Caco-2 (cell line): ENCODE results near the gene INPP5D. TPM values are rescaled to one million over a fixed set of nuclear protein-coding genes. Genes with fewer than 3 reads are reported as not detected.

Experiments
- BruUV-seq: library from RNA; stranded (reverse); fragments of 400-500 nt; replicated peaks from 2 replicates; lab custom pipeline; 2021; lab: Mats Ljungman, UMichigan
- CTCF ChIA-PET: fragments of 300-600 bp; sonication (Branson Sonifier 250); formaldehyde crosslinking; loops from one replicate; lab custom pipeline; 2022; ENCODE audit warnings: antibody characterized with exemption; lab: Charles Lee
- POLR2A ChIA-PET: fragments of 300-600 bp; sonication (Branson Sonifier 250); formaldehyde crosslinking; loops from one replicate; lab custom pipeline; 2022; ENCODE audit warnings: antibody characterized with exemption; lab: Charles Lee
- DNase-seq, 2 experiments: peaks; one replicate each; pipeline versions ENCODE4 v3.0.0 to v3.0.0-alpha.2; 2020 to 2022
- H3K27me3 ChIP-seq: replicated peaks from 2 replicates; pipeline ENCODE4 v1.6.0; 2011; ENCODE audit warnings: low read length; ENCODE audit not compliant: control insufficient read depth, insufficient read depth
- H3K36me3 ChIP-seq: 2 replicates; pipeline ENCODE4 v1.5.1; 2011; ENCODE audit warnings: low read length; ENCODE audit not compliant: control insufficient read depth, insufficient read depth
- H3K4me1 ChIP-seq: fragments of 250-450 bp; sonication (Bioruptor Pico); 2 replicates; pipeline ENCODE4 v1.5.1; 2020; ENCODE audit warnings: mild to moderate bottlenecking
- H3K4me3 ChIP-seq: 2 replicates; pipeline ENCODE4 v1.5.1; 2011; ENCODE audit warnings: low read depth, mild to moderate bottlenecking, control low read depth, low read length
- H3K9me3 ChIP-seq: fragments of 250-450 bp; sonication (Bioruptor Pico); 2 replicates; pipeline ENCODE4 v1.5.1; 2020; ENCODE audit warnings: mild to moderate bottlenecking, moderate library complexity
- H3K27ac Mint-ChIP-seq: one replicate; pipeline ENCODE4 v1.8.0; 2022; ENCODE audit warnings: mixed read lengths; ENCODE audit not compliant: unreplicated experiment
- H3K27me3 Mint-ChIP-seq: one replicate; pipeline ENCODE4 v1.8.0; 2022; ENCODE audit warnings: mixed read lengths; ENCODE audit not compliant: insufficient read depth, unreplicated experiment
- H3K36me3 Mint-ChIP-seq: one replicate; pipeline ENCODE4 v1.8.0; 2022; ENCODE audit warnings: mild to moderate bottlenecking, mixed read lengths; ENCODE audit not compliant: insufficient read depth, unreplicated experiment
- H3K4me1 Mint-ChIP-seq: one replicate; pipeline ENCODE4 v1.8.0; 2022; ENCODE audit warnings: low read depth, mixed read lengths; ENCODE audit not compliant: unreplicated experiment
- H3K4me3 Mint-ChIP-seq: one replicate; pipeline ENCODE4 v1.8.0; 2022; ENCODE audit warnings: mild to moderate bottlenecking, moderate library complexity, mixed read lengths; ENCODE audit not compliant: unreplicated experiment
- H3K9me3 Mint-ChIP-seq: one replicate; pipeline ENCODE4 v1.8.0; 2022; ENCODE audit warnings: mixed read lengths; ENCODE audit not compliant: unreplicated experiment
- intact Hi-C: fragments of 100-400 bp; cut with micrococcal nuclease; formaldehyde crosslinking; loops from one replicate; pipeline ENCODE4 v1.10.0; 2022; ENCODE audit not compliant: unreplicated experiment
- total RNA-seq: library from RNA; stranded (reverse); gene quantifications from 2 replicates; pipeline ENCODE4 v1.2.3, GENCODE V29; 2022
- TF ChIP-seq, protein P1 (sequence below), 2 experiments: fragments of 200-600 bp in 1 of 2; IDR thresholded peaks; 1 replicate in 1 of 2; 2 replicates in 1 of 2; pipeline versions ENCODE4 v1.5.1 to v1.8.0; 2011 to 2022; ENCODE audit warnings: antibody characterized with exemption in 1 of 2, control low read depth in 1 of 2, inconsistent platforms in 1 of 2, low read depth in 1 of 2, low read length in 1 of 2, mild to moderate bottlenecking in 1 of 2, moderate library complexity in 1 of 2; ENCODE audit not compliant: insufficient read depth in 1 of 2, severe bottlenecking in 1 of 2, unreplicated experiment in 1 of 2

Gene INPP5D
- total RNA-seq, 1 experiment from 2014 or later: not detected

DNA sequence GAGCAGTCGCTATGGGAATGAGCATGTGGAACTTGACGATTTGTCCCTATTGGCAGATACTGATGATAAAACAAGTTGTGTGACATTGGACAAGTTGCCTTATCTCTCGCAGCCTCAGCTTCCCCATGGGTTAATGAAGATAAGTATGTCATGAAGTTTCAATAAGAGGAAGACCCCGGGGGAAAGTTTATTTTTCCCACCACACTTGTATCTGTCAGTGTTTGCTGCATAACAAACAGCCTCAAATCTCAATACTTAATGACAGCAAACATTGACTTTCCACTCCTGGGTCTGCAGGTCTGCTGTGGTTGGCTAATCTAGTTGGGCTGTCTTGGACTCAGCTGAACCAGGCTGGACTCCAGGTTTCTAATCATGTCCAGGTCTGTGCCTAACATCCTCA is 45.8 kb downstream of the INPP5D start:
- no peaks in the 10 kb centered on the region for H3K9me3 Mint-ChIP-seq
- BruUV-seq: no TSS peak
- CTCF ChIA-PET: no interaction called here

DNA sequence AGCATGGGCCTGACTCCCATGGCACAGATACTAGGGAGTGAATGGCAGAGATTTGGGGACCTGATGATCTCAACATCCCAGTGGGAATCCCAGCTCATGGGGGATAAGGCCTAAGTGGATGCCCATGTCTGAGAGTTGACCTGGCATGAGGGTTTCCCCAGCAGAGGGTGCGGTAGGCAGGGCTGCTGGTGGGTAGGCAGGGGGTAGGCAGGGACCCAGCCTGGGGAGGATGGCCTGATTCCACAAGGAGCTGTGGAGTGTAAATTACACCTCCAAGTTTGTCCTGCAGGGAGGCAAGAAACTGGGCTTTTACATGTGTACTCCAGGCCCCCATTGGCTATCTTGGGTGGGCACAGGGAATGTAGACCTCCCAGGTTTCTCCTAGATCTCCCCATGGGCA is 46.9 kb downstream of the INPP5D start:
- no TSS peak for BruUV-seq
- no peak for DNase-seq
- Histone ChIP-seq H3K36me3 (no peaks in the 10 kb centered on the region), H3K4me1 (no peaks in the 10 kb centered on the region), H3K27me3 (no peaks in the 10 kb centered on the region), H3K4me3 (no peak overlapping the region), H3K9me3 (no peaks in the 10 kb centered on the region)
- Mint-ChIP-seq H3K9me3 (no peaks in the 10 kb centered on the region), H3K4me3 (no peak overlapping the region), H3K36me3 (peaks cover 6% of the 10 kb centered on the region), H3K4me1 (no peaks in the 10 kb centered on the region), H3K27me3 (peaks cover 13% of the 10 kb centered on the region), H3K27ac (no peak overlapping the region)
- ChIA-PET CTCF (no interaction called here), POLR2A (no interaction called here)
- intact Hi-C loops: no loop called here
- TF ChIP-seq, protein P1, sequence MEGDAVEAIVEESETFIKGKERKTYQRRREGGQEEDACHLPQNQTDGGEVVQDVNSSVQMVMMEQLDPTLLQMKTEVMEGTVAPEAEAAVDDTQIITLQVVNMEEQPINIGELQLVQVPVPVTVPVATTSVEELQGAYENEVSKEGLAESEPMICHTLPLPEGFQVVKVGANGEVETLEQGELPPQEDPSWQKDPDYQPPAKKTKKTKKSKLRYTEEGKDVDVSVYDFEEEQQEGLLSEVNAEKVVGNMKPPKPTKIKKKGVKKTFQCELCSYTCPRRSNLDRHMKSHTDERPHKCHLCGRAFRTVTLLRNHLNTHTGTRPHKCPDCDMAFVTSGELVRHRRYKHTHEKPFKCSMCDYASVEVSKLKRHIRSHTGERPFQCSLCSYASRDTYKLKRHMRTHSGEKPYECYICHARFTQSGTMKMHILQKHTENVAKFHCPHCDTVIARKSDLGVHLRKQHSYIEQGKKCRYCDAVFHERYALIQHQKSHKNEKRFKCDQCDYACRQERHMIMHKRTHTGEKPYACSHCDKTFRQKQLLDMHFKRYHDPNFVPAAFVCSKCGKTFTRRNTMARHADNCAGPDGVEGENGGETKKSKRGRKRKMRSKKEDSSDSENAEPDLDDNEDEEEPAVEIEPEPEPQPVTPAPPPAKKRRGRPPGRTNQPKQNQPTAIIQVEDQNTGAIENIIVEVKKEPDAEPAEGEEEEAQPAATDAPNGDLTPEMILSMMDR (IDR thresholded peaks at IDR 0.05; ENCODE audit: insufficient read depth in 1 of 2, low read depth in 1 of 2, low read length in 1 of 2, severe bottlenecking in 1 of 2, unreplicated experiment in 1 of 2): no peak

More for the DNA sequence above, 45.8 kb downstream of the INPP5D start:
- Histone ChIP-seq H3K9me3 (no peaks in the 10 kb centered on the region), H3K4me1 (no peaks in the 10 kb centered on the region), H3K27me3 (no peaks in the 10 kb centered on the region), H3K4me3 (no peak overlapping the region), H3K36me3 (no peaks in the 10 kb centered on the region)
- peaks cover 6% of the 10 kb centered on the region for H3K36me3 Mint-ChIP-seq
- POLR2A ChIA-PET: no interaction called here
- TF ChIP-seq, protein P1 (IDR thresholded peaks at IDR 0.05; ENCODE audit: insufficient read depth in 1 of 2, low read depth in 1 of 2, low read length in 1 of 2, severe bottlenecking in 1 of 2, unreplicated experiment in 1 of 2): no peak
- peaks cover 9% of the 10 kb centered on the region for H3K27me3 Mint-ChIP-seq
- H3K4me1 Mint-ChIP-seq: no peaks in the 10 kb centered on the region
- no peak overlapping the region for H3K4me3 Mint-ChIP-seq
- DNase-seq: no peak
- intact Hi-C loops: no loop called here
- H3K27ac Mint-ChIP-seq: no peak overlapping the region

DNA sequence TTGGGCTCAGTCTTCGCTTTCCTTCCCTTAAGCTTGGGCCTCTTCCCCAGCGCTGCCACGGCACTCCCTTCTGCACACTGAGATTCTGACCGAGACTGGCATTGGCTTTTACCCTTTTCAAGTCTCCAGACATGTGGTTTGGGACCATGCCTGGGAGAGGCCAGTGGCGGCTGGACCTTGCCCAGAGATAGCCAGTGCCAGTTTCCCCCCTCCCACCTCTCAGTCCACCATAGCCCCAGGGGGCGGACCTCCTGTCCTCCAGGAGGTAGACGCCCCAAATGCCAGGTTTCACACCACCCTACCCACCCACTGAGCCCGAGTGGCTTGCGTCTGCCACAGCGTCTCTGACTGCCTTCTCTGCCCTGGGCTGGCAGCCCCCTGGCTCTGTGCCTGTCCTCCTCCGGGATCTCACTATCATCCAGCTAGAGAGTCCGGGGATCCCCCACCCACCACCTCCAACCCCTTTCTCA is 47.7 kb downstream of the INPP5D start:
- no peaks in the 10 kb centered on the region for H3K9me3 Mint-ChIP-seq
- H3K4me3 Mint-ChIP-seq: no peak overlapping the region
- no peaks in the 10 kb centered on the region for H3K36me3 ChIP-seq
- H3K27ac Mint-ChIP-seq: no peak overlapping the region
- H3K9me3 ChIP-seq: no peaks in the 10 kb centered on the region
- ChIA-PET POLR2A (no interaction called here), CTCF (no interaction called here)
- BruUV-seq: no TSS peak
- peaks cover 14% of the 10 kb centered on the region for H3K27me3 Mint-ChIP-seq
- no peaks in the 10 kb centered on the region for H3K4me1 ChIP-seq
- DNase-seq: no peak
- intact Hi-C loops: no loop called here
- TF ChIP-seq, protein P1 (IDR thresholded peaks at IDR 0.05; ENCODE audit: insufficient read depth in 1 of 2, low read depth in 1 of 2, low read length in 1 of 2, severe bottlenecking in 1 of 2, unreplicated experiment in 1 of 2): no peak
- no peaks in the 10 kb centered on the region for H3K4me1 Mint-ChIP-seq
- peaks cover 6% of the 10 kb centered on the region for H3K36me3 Mint-ChIP-seq
- no peaks in the 10 kb centered on the region for H3K27me3 ChIP-seq
- no peak overlapping the region for H3K4me3 ChIP-seq
